Activated CD8-positive, alpha-beta T cell treated with anti-CD3 and anti-CD28 coated beads for 36 hours (primary cell): ENCODE measurements around the gene ENTPD2. TPM values are rescaled to one million over a fixed set of nuclear protein-coding genes. Genes with fewer than 3 reads are reported as not detected.

ENCODE experiments used
- ATAC-seq: fragments of 200-7000 bp; cut with Tn5 transposase; one replicate; pipeline ENCODE4 v1.10.0; 2021; ENCODE audit warnings: mild to moderate bottlenecking, moderate library complexity
- CTCF ChIA-PET: fragments of 350-600 bp; sonication (Branson Sonifier 250); formaldehyde crosslinking; loops from one replicate; lab custom pipeline; 2021; ENCODE audit warnings: antibody characterized with exemption; lab: Charles Lee
- POLR2A ChIA-PET: fragments of 350-600 bp; sonication (Branson Sonifier 250); formaldehyde crosslinking; loops from one replicate; lab custom pipeline; 2021; ENCODE audit warnings: antibody characterized with exemption; lab: Charles Lee
- DNase-seq: peaks from one replicate; pipeline ENCODE4 v3.0.0-alpha.2; 2020
- H3K27ac Mint-ChIP-seq: one replicate; pipeline ENCODE4 v1.8.0; 2021; ENCODE audit warnings: mild to moderate bottlenecking, mixed read lengths
- H3K27me3 Mint-ChIP-seq: one replicate; pipeline ENCODE4 v1.8.0; 2021; ENCODE audit warnings: mixed read lengths
- H3K36me3 Mint-ChIP-seq: one replicate; pipeline ENCODE4 v1.8.0; 2021; ENCODE audit warnings: low read depth, mixed read lengths
- H3K4me1 Mint-ChIP-seq: one replicate; pipeline ENCODE4 v1.8.0; 2021; ENCODE audit warnings: low read depth, mixed read lengths
- H3K4me3 Mint-ChIP-seq: one replicate; pipeline ENCODE4 v1.8.0; 2021; ENCODE audit warnings: mild to moderate bottlenecking, moderate library complexity, mixed read lengths
- H3K9me3 Mint-ChIP-seq: one replicate; pipeline ENCODE4 v1.8.0; 2021; ENCODE audit warnings: mixed read lengths
- intact Hi-C: fragments of 100-400 bp; cut with micrococcal nuclease; formaldehyde crosslinking; loops from one replicate; pipeline ENCODE4 v1.10.0; 2022
- total RNA-seq, 2 experiments: library from RNA; stranded (reverse); gene quantifications; one replicate each; pipeline ENCODE4 v1.2.3, GENCODE V29; 2021
- TF ChIP-seq, protein P1 (sequence below): fragments of 200-600 bp; IDR thresholded peaks from one replicate; pipeline ENCODE4 v1.8.0; 2022; ENCODE audit warnings: antibody characterized with exemption, mild to moderate bottlenecking

The ENTPD2 gene
- total RNA-seq, 2 experiments from 2014 or later = not detected

DNA sequence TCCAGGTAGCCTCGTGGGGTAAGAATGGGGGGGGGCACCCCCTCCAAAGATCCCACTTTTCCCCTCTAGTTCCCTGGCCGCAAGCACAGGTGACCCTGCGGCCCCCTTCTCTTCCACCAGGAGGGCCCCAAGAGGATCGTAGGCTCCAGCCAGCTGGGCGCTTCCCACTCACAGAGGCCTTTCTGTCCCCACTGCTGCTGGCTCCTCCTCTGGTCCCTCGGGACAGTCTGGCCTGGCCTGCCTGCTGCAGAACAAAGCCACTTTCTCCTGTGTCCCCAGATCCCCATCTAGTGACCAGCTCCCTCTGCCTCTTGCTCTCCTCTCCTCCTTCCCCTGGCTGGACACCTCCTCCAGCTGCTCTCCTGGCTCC is 17.0 kb upstream of the ENTPD2 start:
- peaks cover 1% of the 10 kb centered on the region for H3K27me3 Mint-ChIP-seq
- CTCF ChIA-PET = interaction anchor here (0.8 to 11.3 kb wide), 12 partner anchors 9 to 293 kb away, joined by 3 to 164 read pairs (median 8); partner anchors contain the start of genes ABCA2, FUT7, MAN1B1 and NPDC1
- H3K4me1 Mint-ChIP-seq = peaks cover 7% of the 10 kb centered on the region
- H3K27ac Mint-ChIP-seq = peak overlapping the region; percentile 62
- intact Hi-C loops = no loop called here
- H3K36me3 Mint-ChIP-seq = no peaks in the 10 kb centered on the region
- H3K4me3 Mint-ChIP-seq = peak overlapping the region; percentile 68
- H3K9me3 Mint-ChIP-seq = no peaks in the 10 kb centered on the region
- DNase-seq (no peak), ATAC-seq (no peak)
- POLR2A ChIA-PET = interaction anchor here (0.6 to 1.7 kb wide), 7 partner anchors 9 to 246 kb away, joined by 3 to 5 read pairs (median 3); partner anchors contain the start of gene TUBB4B
- TF ChIP-seq, protein P1, sequence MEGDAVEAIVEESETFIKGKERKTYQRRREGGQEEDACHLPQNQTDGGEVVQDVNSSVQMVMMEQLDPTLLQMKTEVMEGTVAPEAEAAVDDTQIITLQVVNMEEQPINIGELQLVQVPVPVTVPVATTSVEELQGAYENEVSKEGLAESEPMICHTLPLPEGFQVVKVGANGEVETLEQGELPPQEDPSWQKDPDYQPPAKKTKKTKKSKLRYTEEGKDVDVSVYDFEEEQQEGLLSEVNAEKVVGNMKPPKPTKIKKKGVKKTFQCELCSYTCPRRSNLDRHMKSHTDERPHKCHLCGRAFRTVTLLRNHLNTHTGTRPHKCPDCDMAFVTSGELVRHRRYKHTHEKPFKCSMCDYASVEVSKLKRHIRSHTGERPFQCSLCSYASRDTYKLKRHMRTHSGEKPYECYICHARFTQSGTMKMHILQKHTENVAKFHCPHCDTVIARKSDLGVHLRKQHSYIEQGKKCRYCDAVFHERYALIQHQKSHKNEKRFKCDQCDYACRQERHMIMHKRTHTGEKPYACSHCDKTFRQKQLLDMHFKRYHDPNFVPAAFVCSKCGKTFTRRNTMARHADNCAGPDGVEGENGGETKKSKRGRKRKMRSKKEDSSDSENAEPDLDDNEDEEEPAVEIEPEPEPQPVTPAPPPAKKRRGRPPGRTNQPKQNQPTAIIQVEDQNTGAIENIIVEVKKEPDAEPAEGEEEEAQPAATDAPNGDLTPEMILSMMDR = no peak

- Mint-ChIP-seq H3K36me3 (no peaks in the 10 kb centered on the region), H3K4me3 (peak within 1 kb of the TSS; percentile 68), H3K27me3 (peaks cover 1% of the 10 kb centered on the region), H3K9me3 (no peaks in the 10 kb centered on the region), H3K4me1 (peaks cover 7% of the 10 kb centered on the region), H3K27ac (peak within 1 kb of the TSS; percentile 62)
- ATAC-seq = peak; percentile 87
- ChIA-PET CTCF (interaction anchor here (0.8 to 11.3 kb wide), 15 partner anchors 9 to 292 kb away, joined by 3 to 164 read pairs (median 5); partner anchors contain the start of genes ABCA2, FUT7, MAN1B1 and NPDC1), POLR2A (interaction anchor here (0.6 to 1.7 kb wide), 11 partner anchors 9 to 170 kb away, joined by 3 to 11 read pairs (median 3); partner anchors contain the start of genes MAN1B1 and TUBB4B)
- DNase-seq = peak; percentile 92
- TF ChIP-seq, protein P1 = no peak
- intact Hi-C loops = no loop called here
Observed at GRCh38 chr9:137070201-137070905, 16.5 kb upstream of the ENTPD2 start, which contains the start of gene SAPCD2. Gene SAPCD2 (minus strand): TSS chr9:137070557. CDS start chr9:137070460, 97 bp downstream.

DNA sequence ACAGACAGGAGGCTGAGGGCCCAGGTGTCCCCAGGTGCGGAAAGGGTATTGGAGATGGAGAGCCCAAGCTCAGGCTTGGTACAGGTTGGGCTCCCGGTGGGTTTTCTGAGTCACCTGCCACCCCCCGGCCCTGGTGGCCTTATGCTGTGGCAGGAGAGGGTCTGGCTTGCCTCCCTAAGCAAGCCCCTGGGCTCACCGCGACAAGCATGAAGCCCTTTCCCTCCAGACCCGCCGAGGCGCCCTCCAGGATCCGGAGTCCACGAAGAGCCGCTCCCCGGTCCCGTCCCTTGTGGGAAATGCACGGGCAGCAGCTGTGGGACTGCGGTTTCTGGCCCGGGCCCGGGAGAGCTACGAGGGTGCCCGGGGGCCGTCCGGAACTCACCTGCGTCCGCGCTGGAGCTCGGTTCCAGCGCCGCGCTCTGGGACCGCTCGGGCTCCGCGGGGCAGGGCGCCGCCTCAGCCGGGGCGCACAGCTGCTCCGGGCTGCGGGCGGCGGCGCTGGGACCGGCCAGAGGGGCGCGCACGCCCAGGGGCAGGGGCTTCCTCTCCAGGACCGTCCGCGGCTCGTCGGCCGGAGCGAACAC is 15.7 kb upstream of the ENTPD2 start:
- no peak for DNase-seq
- TF ChIP-seq, protein P1 = no peak
- Mint-ChIP-seq H3K9me3 (no peaks in the 10 kb centered on the region), H3K27me3 (peaks cover 1% of the 10 kb centered on the region), H3K36me3 (no peaks in the 10 kb centered on the region), H3K4me1 (peaks cover 7% of the 10 kb centered on the region), H3K4me3 (peak overlapping the region; percentile 59), H3K27ac (no peak overlapping the region)
- ChIA-PET POLR2A (interaction anchor here (0.6 to 1.7 kb wide), 8 partner anchors 9 to 227 kb away, joined by 3 to 11 read pairs (median 4); partner anchors contain the start of genes AJM1 and MAN1B1), CTCF (interaction anchor here (1.0 to 11.3 kb wide), 18 partner anchors 10 to 292 kb away, joined by 3 to 164 read pairs (median 6); partner anchors contain the start of genes ABCA2, ENTPD2, FUT7 and MAN1B1)
- intact Hi-C loops = no loop called here
- ATAC-seq = no peak

DNA sequence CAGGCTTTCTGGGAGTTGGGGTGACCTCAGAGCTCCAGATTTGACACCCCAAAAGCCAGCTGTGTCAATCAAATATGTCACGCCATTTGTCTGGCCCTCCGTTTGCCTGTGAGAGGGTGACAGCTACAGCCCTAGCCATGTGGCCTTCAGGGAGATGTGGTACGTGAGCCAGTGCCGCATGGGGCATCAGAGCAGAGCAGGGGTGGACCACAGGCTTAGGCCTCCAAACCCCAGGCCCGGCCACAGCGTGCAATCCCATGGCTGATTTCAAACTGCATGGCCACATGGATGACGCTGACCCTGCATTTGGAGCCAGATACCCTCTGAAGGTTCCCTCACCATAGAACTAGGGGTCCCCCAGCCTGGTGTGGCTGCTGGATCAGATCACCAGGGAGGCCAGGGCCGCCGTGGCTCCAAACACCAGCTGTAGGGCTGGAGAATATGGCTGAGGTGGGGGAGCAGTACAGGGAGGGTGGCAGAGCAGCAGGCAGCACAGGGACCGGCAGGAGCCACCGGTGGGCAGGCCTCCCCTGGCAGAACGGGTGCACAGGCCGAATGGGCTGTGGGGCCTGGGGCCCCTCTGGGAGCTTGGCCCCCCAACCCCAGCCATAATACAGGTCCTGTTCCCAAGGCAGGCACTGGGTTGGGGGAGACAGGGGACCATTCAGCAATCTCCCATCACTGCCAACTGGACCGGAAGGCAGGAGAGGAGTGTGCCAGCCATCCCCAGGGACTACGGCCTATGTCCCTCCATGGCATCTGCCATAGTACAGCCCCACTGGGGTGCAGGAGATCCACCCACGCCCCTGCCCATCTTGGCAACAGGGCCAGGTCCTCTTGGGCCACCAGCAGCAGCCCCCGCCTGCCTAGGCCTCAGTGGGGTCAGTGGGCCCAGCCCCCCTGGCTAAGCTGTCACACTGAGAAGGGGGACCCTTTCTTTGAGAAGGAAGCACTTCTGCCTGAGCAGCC is 15.0 kb upstream of the ENTPD2 start:
- ChIA-PET CTCF (interaction anchor here (0.7 to 11.3 kb wide), 33 partner anchors 8 to 309 kb away, joined by 3 to 164 read pairs (median 5); partner anchors contain the start of genes ABCA2, ENTPD2, FUT7 and MAN1B1), POLR2A (interaction anchor here (0.6 to 1.7 kb wide), 10 partner anchors 8 to 227 kb away, joined by 3 to 11 read pairs (median 3); partner anchors contain the start of genes AJM1 and MAN1B1)
- DNase-seq (no peak), ATAC-seq (no peak)
- Mint-ChIP-seq H3K27me3 (peaks cover 1% of the 10 kb centered on the region), H3K36me3 (peaks cover 3% of the 10 kb centered on the region), H3K9me3 (no peaks in the 10 kb centered on the region), H3K27ac (no peak overlapping the region), H3K4me3 (peak overlapping the region; percentile 59), H3K4me1 (peaks cover 7% of the 10 kb centered on the region)
- intact Hi-C loops = no loop called here
- TF ChIP-seq, protein P1 = no peak
